Epidermal melanocyte (primary cell): Measurements from ENCODE around the gene HOXC10.

Experiments
- DNase-seq: peaks from one replicate; pipeline ENCODE4 v3.0.0; 2011; ENCODE audit warnings: low spot score; ENCODE audit not compliant: insufficient read length

The HOXC10 gene

DNA sequence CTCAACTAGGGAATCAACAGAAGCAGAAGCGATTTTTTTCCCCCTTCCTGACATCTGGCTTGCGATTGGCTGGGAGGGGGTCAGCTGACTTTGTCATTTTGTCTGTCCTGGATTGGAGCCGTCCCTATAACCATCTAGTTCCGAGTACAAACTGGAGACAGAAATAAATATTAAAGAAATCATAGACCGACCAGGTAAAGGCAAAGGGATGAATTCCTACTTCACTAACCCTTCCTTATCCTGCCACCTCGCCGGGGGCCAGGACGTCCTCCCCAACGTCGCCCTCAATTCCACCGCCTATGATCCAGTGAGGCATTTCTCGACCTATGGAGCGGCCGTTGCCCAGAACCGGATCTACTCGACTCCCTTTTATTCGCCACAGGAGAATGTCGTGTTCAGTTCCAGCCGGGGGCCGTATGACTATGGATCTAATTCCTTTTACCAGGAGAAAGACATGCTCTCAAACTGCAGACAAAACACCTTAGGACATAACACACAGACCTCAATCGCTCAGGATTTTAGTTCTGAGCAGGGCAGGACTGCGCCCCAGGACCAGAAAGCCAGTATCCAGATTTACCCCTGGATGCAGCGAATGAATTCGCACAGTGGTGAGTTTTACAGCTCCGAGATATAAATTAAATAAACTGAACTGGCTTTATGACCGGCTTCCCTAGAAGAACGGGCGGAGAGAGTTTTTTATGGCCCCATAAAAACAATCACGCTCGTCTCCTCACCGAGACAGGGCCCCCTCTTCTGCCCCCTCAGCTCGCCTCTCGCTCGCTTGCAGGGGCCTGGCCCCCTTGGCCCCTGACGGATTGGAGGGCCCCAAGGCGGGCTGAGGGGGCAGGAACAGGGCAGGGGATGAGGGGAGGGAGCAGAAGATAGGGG is 43.6 kb downstream of the HOXC10 start, which contains the start of gene HOXC6:
TSS of gene HOXC6 (plus strand) at position 127 of the 888 bp plus-strand sequence. CDS start at position 209, 82 bp downstream.
- DNase-seq: no peak

DNA sequence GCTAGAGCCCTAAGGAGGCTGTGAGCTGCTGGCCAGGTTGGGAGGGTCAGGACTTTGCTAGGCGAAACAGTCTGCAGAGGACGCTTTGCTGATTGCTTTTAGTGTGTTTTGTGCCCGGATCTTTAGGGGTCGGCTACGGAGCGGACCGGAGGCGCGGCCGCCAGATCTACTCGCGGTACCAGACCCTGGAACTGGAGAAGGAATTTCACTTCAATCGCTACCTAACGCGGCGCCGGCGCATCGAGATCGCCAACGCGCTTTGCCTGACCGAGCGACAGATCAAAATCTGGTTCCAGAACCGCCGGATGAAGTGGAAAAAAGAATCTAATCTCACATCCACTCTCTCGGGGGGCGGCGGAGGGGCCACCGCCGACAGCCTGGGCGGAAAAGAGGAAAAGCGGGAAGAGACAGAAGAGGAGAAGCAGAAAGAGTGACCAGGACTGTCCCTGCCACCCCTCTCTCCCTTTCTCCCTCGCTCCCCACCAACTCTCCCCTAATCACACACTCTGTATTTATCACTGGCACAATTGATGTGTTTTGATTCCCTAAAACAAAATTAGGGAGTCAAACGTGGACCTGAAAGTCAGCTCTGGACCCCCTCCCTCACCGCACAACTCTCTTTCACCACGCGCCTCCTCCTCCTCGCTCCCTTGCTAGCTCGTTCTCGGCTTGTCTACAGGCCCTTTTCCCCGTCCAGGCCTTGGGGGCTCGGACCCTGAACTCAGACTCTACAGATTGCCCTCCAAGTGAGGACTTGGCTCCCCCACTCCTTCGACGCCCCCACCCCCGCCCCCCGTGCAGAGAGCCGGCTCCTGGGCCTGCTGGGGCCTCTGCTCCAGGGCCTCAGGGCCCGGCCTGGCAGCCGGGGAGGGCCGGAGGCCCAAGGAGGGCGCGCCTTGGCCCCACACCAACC is 44.8 kb downstream of the HOXC10 start:
- no peak for DNase-seq

DNA sequence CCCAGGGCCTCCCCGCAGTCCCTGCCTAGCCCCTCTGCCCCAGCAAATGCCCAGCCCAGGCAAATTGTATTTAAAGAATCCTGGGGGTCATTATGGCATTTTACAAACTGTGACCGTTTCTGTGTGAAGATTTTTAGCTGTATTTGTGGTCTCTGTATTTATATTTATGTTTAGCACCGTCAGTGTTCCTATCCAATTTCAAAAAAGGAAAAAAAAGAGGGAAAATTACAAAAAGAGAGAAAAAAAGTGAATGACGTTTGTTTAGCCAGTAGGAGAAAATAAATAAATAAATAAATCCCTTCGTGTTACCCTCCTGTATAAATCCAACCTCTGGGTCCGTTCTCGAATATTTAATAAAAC is 45.5 kb downstream of the HOXC10 start:
- DNase-seq: no peak

DNA sequence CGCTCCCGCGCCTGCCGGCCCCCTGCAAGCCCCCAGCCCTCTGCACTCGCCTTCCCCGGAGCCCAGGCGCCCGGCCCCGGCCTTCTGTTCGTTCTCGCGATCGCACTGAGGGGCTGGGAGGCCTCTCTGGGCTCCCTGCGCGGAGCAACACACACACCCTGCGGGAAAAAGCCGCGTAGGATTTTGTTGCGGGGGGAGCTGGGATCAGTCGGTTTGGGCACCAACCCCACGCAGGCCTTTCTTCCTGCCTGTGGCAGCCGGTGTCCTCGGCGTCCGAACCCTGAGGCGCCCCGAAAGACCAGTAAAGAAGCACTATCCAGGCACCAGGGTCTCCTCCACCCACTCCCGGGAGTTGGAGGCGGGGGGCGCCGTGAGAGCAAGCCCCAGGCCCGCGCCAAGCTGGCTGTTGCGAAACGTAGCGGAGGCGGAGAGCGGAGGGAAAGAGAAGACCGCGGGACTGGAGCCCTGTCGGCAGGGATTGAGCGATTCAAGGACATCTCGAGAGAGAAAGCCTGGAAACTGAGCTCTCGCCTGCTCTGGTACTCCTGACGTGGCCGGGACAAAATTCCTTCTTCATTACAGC is 46.0 kb downstream of the HOXC10 start:
- no peak for DNase-seq

DNA sequence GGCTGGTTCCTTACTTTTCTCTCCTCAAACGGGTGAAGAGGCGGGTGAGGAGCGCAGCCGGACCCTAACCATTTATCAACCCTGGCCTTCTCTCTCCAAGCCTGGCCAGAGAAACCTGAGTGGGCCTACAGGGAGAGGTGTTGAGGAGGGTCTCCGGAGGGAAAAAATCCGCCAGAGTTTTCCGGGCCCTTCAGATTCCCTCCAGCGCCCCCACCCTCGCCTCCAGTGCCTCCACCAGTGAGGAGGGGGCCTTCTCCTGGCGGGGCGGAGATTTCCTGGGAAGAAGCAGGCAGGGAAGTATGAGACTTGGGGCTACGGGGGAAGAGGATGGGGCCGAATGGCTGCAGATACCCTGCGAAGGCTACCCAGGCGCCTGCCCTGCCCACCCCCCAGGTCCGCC is 46.5 kb downstream of the HOXC10 start:
- no peak for DNase-seq

- no peak for DNase-seq
Observed at GRCh38 chr12:54032086-54032619, 47.2 kb downstream of the HOXC10 start.

GRCh38 chr12:54032627-54033100 is 47.7 kb downstream of the HOXC10 start, which contains the start of gene HOXC5:
Gene HOXC5 (plus strand): TSS chr12:54033050. CDS start chr12:54033123, 73 bp downstream.
- DNase-seq: peak; percentile 87

- peak; percentile 56 for DNase-seq
Observed at GRCh38 chr12:54033106-54033979, 48.4 kb downstream of the HOXC10 start.

- DNase-seq: no peak
Observed at GRCh38 chr12:54033980-54034784, 49.2 kb downstream of the HOXC10 start.

GRCh38 chr12:54034785-54035310 is 49.9 kb downstream of the HOXC10 start:
- no peak for DNase-seq

DNA sequence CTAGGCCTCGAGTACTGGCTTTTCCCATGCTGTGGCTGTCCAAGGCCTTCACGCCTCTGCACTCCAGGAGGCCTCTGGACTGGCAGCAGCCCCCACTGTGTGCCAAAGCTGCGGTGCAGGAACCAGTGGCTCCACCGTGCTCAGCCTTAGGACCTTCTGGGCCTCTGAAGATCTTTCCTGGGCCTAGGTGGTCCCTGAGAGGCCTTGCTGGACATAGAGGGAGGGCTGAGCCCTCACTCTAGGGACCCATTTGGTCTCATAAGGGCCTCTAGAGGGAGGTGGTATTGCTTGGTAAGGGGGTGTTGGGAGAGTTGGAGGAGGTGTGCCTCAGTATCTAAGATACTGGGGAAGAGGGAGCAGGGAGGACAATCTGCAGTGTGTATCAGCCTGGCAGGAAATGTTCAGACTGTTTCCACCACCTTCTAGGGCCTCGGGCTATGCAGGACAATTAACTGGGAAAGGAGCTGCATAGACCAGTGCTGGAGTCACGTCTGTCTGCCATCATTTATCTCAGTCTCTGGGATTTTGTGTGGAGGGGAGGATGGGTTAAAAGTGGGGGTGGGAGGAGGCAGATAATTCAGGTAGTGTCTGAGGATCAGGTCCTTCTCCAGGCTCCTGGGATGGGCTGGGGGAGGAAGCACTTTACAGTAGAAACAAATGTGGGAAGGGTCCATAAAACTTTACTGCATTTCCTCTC is 50.8 kb downstream of the HOXC10 start:
- no peak for DNase-seq

- DNase-seq: no peak
Observed at GRCh38 chr12:54036620-54037359, 51.8 kb downstream of the HOXC10 start.

DNA sequence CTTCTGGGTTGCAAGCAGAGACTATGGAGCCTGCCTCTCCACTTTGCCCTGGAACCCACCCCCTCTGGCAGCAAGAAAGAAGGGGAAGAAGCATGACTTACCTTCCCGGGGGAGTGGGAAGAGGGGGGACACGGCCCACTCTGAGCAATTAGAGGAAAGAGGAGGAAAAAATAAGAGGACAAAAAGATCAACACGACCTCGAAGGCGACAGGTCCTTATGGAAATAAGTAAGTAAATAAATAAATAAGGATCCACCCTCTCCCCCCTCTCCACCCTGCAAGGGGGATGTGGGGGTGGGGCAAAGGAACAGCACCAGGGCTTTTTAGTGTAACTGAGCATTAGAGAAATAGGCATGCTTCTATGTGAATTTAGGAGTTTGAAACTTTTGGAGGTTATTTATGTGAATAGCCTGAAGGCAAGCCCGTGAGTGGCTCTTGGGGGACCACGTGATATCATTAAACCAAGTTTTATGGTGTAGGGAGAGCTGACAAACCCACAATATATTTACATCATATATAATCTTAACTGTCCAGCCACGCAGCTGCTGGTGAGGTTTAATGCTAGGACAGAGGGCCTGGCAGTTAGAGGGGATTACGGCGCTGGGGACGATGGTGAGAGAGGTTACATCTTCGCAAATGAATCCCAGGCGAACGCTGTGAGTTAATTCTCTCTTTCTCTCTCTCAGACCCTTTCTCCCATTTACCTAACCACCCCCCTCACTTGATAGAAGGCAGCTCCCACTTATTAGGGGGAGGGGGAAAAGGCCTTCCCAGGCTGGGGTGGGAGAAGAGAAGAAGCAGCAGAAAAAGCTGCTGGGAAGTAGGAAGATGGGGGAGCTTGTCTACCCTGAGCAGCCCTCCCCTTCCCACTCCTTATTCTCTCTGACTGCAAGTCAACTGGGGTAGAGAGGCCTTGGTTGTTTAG is 52.7 kb downstream of the HOXC10 start:
- no peak for DNase-seq

- no peak for DNase-seq
Observed at GRCh38 chr12:54038284-54038870, 53.4 kb downstream of the HOXC10 start.

DNA sequence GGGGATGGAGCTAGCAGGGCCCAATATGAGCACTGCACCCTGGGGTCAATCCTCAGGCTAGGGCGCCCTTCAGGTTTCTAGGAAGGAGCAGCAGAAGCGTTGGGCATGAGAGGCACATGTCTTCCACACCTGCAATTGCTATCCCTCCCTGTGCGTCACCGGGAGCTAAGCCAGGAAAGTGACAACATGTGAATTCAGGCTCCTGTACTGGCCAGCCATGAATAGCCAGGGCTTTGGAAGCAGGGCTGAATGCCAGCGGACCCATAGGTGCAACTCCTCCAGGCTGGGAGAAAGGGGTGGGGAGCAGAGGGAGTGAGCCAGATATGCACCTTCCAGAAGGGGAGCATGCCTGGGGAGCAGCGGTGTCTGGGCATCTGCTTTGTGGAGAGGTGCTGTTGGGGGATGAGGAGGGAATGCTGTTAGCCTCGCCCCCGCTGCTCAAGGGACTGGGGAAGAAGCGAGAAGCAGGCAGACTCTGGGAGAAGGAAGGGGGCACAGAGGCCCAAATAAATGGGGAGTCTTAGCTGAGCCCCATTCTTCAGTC is 54.0 kb downstream of the HOXC10 start:
- no peak for DNase-seq
